HFF-Myc (cell line): Measurements from ENCODE around the gene ZNF764.
"Not testable (repeated sequence)": the region's sequence is repeated elsewhere in the genome, so short reads cannot be mapped to it uniquely, and the experiment has no call there.

Experiments used
- DNase-seq: peaks from one replicate; pipeline ENCODE4 v3.0.0-alpha.2; 2011; ENCODE audit warnings: low read depth; ENCODE audit errors: extremely low read depth
- H3K4me3 ChIP-seq: replicated peaks from 2 replicates; pipeline ENCODE4 v1.5.1; 2011; ENCODE audit warnings: low read depth, mild to moderate bottlenecking, control low read depth, low read length
- CTCF ChIP-seq: IDR thresholded peaks from 2 replicates; pipeline ENCODE4 v1.5.1; 2012; ENCODE audit warnings: mild to moderate bottlenecking, low read depth, low read length, control low read depth; ENCODE audit errors: missing control alignments

The ZNF764 gene

GRCh38 chr16:30546115-30546514 is 12.1 kb downstream of the ZNF764 start:
- no peak overlapping the region for H3K4me3 ChIP-seq
- no peak for TF ChIP-seq CTCF
- DNase-seq = no peak

- TF ChIP-seq CTCF = no peak
- no peak overlapping the region for H3K4me3 ChIP-seq
- no peak for DNase-seq
Measured at GRCh38 chr16:30543067-30543466, 15.1 kb downstream of the ZNF764 start.

GRCh38 chr16:30541502-30542329 is 16.5 kb downstream of the ZNF764 start:
- no peak for TF ChIP-seq CTCF
- no peak for DNase-seq
- no peak overlapping the region for H3K4me3 ChIP-seq

- not testable (repeated sequence) for DNase-seq
Measured at GRCh38 chr16:30540916-30541464, 17.2 kb downstream of the ZNF764 start.

GRCh38 chr16:30539986-30540526 is 18.1 kb downstream of the ZNF764 start:
- DNase-seq, H3K4me3 ChIP-seq: not testable (repeated sequence)

More at GRCh38 chr16:30540916-30541464, 17.2 kb downstream of the ZNF764 start:
- H3K4me3 ChIP-seq = not testable (repeated sequence)

- no peak overlapping the region for H3K4me3 ChIP-seq
- TF ChIP-seq CTCF = no peak
Measured at GRCh38 chr16:30539000-30539964, 18.9 kb downstream of the ZNF764 start.

GRCh38 chr16:30536391-30537024 is 21.7 kb downstream of the ZNF764 start:
- DNase-seq, H3K4me3 ChIP-seq: not testable (repeated sequence)

More at GRCh38 chr16:30539000-30539964, 18.9 kb downstream of the ZNF764 start:
- no peak for DNase-seq
